HG02571 (cell line): Measurements from ENCODE around the gene CACNB1.
A peak's percentile ranks its signal among the peaks of the same experiment; 100 is the strongest.
"Not testable (repeated sequence)": the region's sequence is repeated elsewhere in the genome, so short reads cannot be mapped to it uniquely, and the experiment has no call there.

ENCODE experiments used
- ATAC-seq: cut with Tn5 transposase; IDR thresholded peaks from one replicate; pipeline ENCODE4 v1.9.1; 2021; ENCODE audit warnings: mild to moderate bottlenecking, moderate library complexity; ENCODE audit not compliant: unreplicated experiment

CACNB1 gene

GRCh38 chr17:39177256-39177655, 20.2 kb downstream of the CACNB1 start:
- ATAC-seq: no peak

DNA sequence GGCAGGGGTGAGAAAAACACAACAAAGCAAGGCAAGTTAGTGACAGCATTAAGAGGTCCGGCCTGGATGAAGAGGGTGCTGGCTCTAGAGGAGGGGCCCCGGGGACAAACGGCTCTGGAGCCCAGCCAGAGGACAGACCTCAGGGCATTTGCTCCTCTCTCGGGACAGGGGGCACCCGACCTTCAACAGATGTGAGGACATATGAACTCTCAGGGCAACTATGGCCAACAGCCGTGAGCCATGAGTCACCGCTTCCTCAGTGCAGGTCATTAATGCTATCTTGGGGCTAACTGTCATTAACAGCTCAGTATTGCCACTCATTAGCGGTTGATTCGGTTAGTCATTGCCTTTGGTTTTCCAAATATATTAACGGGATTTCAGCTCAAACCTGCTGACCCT, 21.8 kb downstream of the CACNB1 start:
- no peak for ATAC-seq

- no peak for ATAC-seq
These were observed 22.4 kb downstream of the CACNB1 start for GRCh38 chr17:39174920-39175694.

- ATAC-seq: no peak
These were observed 23.8 kb downstream of the CACNB1 start for GRCh38 chr17:39173526-39174274.

DNA sequence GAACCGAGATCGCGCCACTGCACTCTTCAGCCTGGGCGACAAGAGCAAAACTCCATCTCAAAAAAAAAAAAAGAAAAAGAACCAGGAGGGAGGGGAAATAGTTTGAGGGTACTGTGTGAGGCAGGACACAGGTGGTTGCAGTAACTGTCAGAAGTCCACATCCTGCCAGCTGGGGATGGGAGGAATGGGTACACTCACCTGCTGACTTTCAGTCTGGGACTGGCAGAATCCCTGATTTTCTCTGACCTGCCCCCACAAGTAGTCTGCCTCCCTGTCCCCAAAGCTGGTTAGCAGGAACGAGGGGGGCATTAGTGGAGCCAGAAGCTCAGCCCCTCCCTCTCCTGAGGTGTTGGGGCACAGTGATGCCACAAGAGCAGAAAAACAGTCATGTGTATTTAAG, 24.4 kb downstream of the CACNB1 start:
- no peak for ATAC-seq

DNA sequence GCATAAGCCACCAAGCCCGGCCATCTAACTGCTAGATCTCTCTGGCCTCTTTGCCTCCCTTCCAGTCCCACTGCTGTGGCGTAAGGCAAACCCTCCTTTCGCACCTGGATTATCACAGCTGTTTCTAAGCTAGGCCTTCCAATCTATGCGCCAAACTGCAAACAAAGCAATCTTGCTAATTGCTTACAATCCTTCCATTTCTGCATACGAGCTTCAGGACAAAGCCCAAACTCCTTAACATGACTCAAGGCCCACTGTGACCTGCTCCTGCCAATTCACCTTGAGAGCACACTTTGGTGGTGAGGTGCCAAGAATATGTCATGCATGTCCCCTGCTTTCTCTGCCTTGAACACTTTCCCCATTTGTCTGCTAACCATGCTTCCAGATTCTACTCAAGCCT, 25.5 kb downstream of the CACNB1 start:
- ATAC-seq: no peak

- ATAC-seq: no peak
These were observed 26.9 kb downstream of the CACNB1 start for GRCh38 chr17:39170558-39170957.

DNA sequence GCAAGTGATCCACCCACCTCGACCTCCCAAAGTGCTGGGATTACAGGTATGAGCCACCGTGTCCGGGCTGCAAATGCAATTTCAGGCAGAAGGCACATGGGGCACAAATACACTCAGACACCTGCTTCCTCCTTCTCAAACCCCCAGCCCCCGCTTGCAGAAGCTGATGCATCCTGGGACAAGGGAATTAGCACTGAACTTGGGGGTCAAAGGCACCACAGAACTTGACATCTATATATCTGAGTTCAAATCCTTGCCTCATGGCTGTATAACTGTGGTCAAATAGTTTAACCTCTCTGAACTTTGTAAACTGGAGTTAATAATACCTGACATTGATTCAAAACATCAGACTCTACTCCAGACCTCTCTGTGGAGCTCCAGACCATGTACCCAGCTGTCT, 27.4 kb downstream of the CACNB1 start:
- ATAC-seq: no peak

- ATAC-seq: no peak
These were observed 28.0 kb downstream of the CACNB1 start for GRCh38 chr17:39169518-39169917.

DNA sequence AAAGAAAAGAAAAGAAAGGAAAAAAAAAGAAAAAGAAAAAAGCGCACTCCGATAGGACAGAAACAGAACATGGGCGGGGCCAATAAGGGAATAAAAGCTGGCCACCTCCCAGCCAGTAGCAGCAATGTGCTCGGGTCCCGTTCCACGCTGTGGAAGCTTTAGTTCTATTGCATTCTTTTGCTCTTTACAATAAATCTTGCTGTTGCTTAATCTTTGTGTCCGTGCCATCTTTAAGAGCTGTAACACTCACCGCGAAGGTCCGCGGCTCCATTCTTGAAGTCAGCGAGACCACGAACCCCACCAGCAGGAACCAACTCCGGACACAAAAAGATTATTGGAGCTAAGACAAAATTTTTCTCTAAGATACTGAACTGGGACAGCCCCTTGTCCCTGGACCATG, 28.4 kb downstream of the CACNB1 start:
- no peak for ATAC-seq

- not testable (repeated sequence) for ATAC-seq
These were observed 29.0 kb downstream of the CACNB1 start for GRCh38 chr17:39168503-39168902.

DNA sequence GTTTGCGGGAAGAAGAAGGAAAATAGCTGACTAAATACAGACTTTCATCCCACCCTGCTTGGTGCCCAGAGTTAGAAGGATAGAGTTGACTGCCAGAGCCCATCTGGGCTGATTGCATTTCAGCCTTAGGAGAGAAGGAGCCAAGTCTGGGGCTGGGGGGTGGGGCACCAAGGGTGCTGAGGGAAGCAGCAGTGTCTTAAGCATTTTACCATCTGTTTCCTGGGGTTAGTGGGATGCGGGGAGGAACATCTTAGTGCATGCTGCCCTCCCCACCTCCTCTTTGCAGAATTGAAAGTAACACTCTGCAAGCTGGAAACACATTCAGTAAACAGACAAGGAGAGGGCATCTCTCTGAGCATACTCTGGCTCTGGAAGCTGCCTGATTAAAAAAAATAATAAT, 30.0 kb downstream of the CACNB1 start:
- no peak for ATAC-seq

DNA sequence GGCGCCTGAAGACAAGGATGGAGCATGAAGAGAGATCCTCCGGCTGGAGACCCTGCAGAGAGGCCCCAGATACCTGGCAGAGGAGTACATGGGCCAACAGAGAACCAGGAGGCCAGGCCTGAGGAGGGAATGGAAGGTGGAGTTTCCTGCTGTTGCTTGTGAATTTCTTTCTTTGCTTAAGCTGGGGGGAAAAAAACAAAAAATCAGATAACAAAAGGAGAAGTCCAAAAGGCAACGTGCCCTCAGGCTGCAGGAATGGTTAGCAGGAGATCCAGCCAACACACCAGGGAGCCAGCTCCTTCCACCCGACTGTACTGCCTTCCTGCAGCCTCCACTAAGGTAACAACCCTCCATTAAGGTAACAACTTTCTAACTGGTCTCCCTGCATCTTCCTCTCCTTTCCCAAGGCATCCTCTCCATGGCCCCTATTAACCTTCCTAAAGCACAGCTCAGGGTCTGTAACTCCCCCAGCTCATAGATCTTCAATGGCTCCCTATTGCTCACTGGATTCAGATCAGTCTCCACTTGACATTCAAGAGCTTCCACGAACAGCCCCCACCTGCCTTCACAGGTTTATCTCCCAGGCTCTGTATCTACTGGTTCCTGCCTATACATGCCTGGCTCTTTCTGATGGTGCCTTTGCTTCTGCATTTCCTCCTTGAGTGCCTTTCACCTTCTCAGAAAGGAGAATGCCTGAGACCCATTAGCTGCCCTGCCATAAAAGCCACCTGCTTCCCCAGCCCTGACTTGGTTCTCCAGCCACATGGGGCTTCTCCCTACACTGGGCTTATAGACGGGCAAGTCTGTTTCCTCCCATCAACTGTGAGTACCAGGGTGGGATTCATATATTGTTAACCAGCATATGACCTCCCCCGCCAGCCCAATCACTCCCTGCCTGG, 30.8 kb downstream of the CACNB1 start:
- no peak for ATAC-seq

- no peak for ATAC-seq
These were observed 31.6 kb downstream of the CACNB1 start, which contains the start of gene ARL5C for GRCh38 chr17:39165841-39166349. Gene ARL5C (minus strand): TSS chr17:39166161. CDS start chr17:39165760, 401 bp downstream.

- no peak for ATAC-seq
These were observed 32.2 kb downstream of the CACNB1 start for GRCh38 chr17:39165178-39165840.

DNA sequence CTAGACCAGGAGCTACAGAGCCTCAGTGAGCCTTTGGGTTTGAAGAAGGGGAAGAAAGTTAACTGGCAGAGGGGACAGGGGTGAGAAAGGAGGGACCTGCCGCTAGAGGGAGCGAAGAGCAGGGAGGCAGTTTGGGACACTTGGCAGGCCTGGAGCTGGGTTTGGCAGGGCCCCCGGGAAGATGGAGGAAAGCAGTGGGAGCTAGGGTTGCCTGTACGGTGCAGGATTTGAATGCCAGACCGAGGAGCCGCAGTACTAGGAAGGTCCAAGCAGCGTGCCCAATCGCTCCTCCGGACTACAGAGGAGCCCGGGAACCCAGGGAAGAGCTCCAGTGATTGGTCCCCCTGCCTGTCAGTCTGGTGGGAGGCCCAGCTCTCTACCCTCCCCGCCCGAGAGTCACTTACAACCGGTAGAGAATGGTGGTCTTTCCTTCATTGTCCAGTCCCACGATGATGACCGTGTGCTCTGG, 32.8 kb downstream of the CACNB1 start:
- ATAC-seq: peak; percentile 63

DNA sequence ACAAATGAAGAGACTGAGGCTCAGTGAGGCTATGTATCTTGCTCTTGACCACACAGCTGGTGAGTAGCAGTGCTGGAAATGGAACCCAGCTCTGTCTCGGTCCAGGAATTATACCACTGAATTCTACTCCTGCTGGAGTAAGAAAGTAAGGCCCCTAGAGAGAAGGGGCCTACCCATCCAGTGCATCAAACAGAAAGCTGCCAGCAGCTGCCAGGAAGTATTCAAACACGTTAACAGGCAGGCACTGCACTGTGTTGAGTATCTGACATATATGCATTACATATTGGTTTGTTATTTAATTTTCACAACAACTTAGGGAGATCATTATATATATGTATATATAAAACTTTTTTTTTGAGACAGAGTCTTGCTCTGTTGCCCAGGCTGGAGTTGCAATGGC, 35.5 kb downstream of the CACNB1 start:
- no peak for ATAC-seq

- no peak for ATAC-seq
These were observed 38.8 kb downstream of the CACNB1 start for GRCh38 chr17:39158623-39159022.

DNA sequence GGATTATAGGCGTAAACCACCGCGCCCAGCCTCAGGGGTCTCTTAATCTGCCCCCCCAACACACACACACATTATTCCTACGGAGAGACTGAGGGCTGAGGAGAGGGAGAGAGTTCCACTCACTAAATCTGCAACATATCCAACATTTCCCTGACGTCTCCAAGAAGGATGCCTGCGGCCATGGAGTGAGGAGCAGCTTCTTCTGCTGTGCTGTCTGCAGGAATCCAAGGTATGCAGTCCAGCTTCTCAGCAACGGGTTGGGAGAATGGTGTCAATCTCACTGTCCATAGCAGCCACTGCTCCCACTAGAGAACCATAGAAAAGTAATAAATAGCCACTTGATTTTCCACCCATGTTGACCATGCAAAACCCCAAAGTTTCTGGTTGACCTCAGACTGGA, 41.0 kb downstream of the CACNB1 start:
- ATAC-seq: no peak

- ATAC-seq: no peak
These were observed 41.8 kb downstream of the CACNB1 start for GRCh38 chr17:39155654-39156053.
